H1 (cell line): ENCODE results near the gene TNIK. TPM values are rescaled to one million over a fixed set of nuclear protein-coding genes. Genes with fewer than 3 reads are reported as not detected.

Experiments
- CTCF ChIA-PET: fragments of 300-600 bp; sonication (Branson Sonifier 250); formaldehyde crosslinking; loops from one replicate; lab custom pipeline; 2021; ENCODE audit not compliant: partially characterized antibody; lab: Charles Lee
- POLR2A ChIA-PET: fragments of 300-600 bp; sonication (Branson Sonifier 250); formaldehyde crosslinking; loops from one replicate; lab custom pipeline; 2021; ENCODE audit warnings: inconsistent platforms; ENCODE audit not compliant: partially characterized antibody; lab: Charles Lee
- DNase-seq, 2 experiments: peaks; one replicate each; pipeline versions ENCODE4 v3.0.0 to v3.0.0-alpha.2; 2010 to 2022; ENCODE audit warnings: low spot score in 2 of 2, low read depth in 1 of 2, mixed read lengths in 1 of 2
- FAIRE-seq: peaks from 2 replicates; lab custom pipeline; 2011; peaks lifted over from hg19 to GRCh38; lab: Jason Lieb, UNC
- H2AFZ ChIP-seq: 2 replicates; pipeline ENCODE4 v1.8.1; 2012; ENCODE audit warnings: low read length, inconsistent platforms
- H2AK5ac ChIP-seq: 2 replicates; pipeline ENCODE4 v1.6.1; 2013; ENCODE audit warnings: low read depth, low read length
- H2BK120ac ChIP-seq: replicated peaks from 2 replicates; pipeline ENCODE3; 2013; ENCODE audit warnings: low read depth, low read length, inconsistent platforms
- H2BK12ac ChIP-seq: 2 replicates; pipeline ENCODE4 v1.6.1; 2013; ENCODE audit warnings: low read depth, low read length
- H2BK15ac ChIP-seq: 2 replicates; pipeline ENCODE4 v1.6.1; 2013; ENCODE audit warnings: low read length
- H2BK20ac ChIP-seq: 2 replicates; pipeline ENCODE4 v1.6.1; 2013; ENCODE audit warnings: low read length
- H2BK5ac ChIP-seq: 2 replicates; pipeline ENCODE4 v1.6.1; 2013; ENCODE audit warnings: low read depth, low read length
- H3K14ac ChIP-seq: 2 replicates; pipeline ENCODE4 v1.6.1; 2013; ENCODE audit warnings: inconsistent platforms; ENCODE audit not compliant: insufficient read length
- H3K18ac ChIP-seq: 2 replicates; pipeline ENCODE4 v1.6.1; 2013; ENCODE audit warnings: low read length; ENCODE audit errors: extremely low read depth
- H3K23ac ChIP-seq: 2 replicates; pipeline ENCODE4 v1.6.1; 2013; ENCODE audit warnings: inconsistent platforms; ENCODE audit not compliant: insufficient read length
- H3K23me2 ChIP-seq: 2 replicates; pipeline ENCODE4 v1.6.1; 2013; ENCODE audit warnings: low read depth, low read length
- H3K27ac ChIP-seq: 2 replicates; pipeline ENCODE4 v1.6.1; 2011; ENCODE audit warnings: low read depth, low read length, inconsistent platforms
- H3K27me3 ChIP-seq, 4 experiments: replicated peaks in 1 of 4; 1 replicate in 1 of 4; 2 replicates in 3 of 4; pipeline versions ENCODE4 v1.6.1 to v1.8.1; 2011 to 2013; ENCODE audit warnings: low read length in 3 of 4, mild to moderate bottlenecking in 3 of 4, inconsistent platforms in 2 of 4, mixed read lengths in 2 of 4, moderate library complexity in 1 of 4; ENCODE audit not compliant: control insufficient read depth in 3 of 4, insufficient read depth in 3 of 4; ENCODE audit errors: extremely low read depth in 1 of 4
- H3K36me3 ChIP-seq, 4 experiments: 2 replicates each; pipeline versions ENCODE4 v1.6.1 to v1.8.1; 2011 to 2013; ENCODE audit warnings: mild to moderate bottlenecking in 4 of 4, low read length in 3 of 4, moderate library complexity in 2 of 4, control low read depth in 1 of 4, inconsistent platforms in 1 of 4; ENCODE audit not compliant: insufficient read depth in 4 of 4, control insufficient read depth in 2 of 4
- H3K4ac ChIP-seq: replicated peaks from 2 replicates; pipeline ENCODE3; 2013; ENCODE audit warnings: low read length, low read depth, mixed read lengths, inconsistent platforms; ENCODE audit not compliant: insufficient read length
- H3K4me1 ChIP-seq, 4 experiments: replicated peaks in 1 of 4; 1 replicate in 1 of 4; 2 replicates in 3 of 4; pipeline versions ENCODE4 v1.6.1 to v1.8.1; 2011 to 2013; ENCODE audit warnings: low read length in 3 of 4, inconsistent platforms in 2 of 4, mixed read lengths in 1 of 4; ENCODE audit not compliant: insufficient read depth in 4 of 4, control insufficient read depth in 3 of 4
- H3K4me2 ChIP-seq, 2 experiments: 2 replicates each; pipeline versions ENCODE4 v1.6.1 to v1.8.1; 2011 to 2013; ENCODE audit warnings: low read depth in 2 of 2, low read length in 2 of 2, control low read depth in 1 of 2, inconsistent platforms in 1 of 2, mild to moderate bottlenecking in 1 of 2; ENCODE audit not compliant: insufficient read depth in 1 of 2
- H3K4me3 ChIP-seq, 4 experiments: fragments of 200-600, 300-600 bp in 1 of 4; sonication (generic), shearing (Covaris generic), sonication (Bioruptor Twin) in 1 of 4; 2 replicates each; pipeline versions ENCODE4 v1.5.1 to v1.8.1; 2011 to 2016; ENCODE audit warnings: low read length in 4 of 4, low read depth in 3 of 4, control low read depth in 2 of 4, inconsistent platforms in 2 of 4, mild to moderate bottlenecking in 2 of 4, mixed read lengths in 1 of 4, moderate library complexity in 1 of 4; ENCODE audit not compliant: insufficient read depth in 2 of 4; ENCODE audit errors: extremely low read depth in 1 of 4
- H3K56ac ChIP-seq: replicated peaks from 2 replicates; pipeline ENCODE3; 2013; ENCODE audit warnings: low read depth, mild to moderate bottlenecking, mixed read lengths, low read length, inconsistent platforms; ENCODE audit not compliant: insufficient read length
- H3K79me1 ChIP-seq: 2 replicates; pipeline ENCODE4 v1.6.1; 2013; ENCODE audit warnings: low read depth, low read length, control low read depth
- H3K79me2 ChIP-seq, 2 experiments: 2 replicates each; pipeline versions ENCODE4 v1.6.1 to v1.8.1; 2012 to 2013; ENCODE audit warnings: low read length in 2 of 2, mild to moderate bottlenecking in 2 of 2, inconsistent platforms in 1 of 2; ENCODE audit not compliant: insufficient read depth in 2 of 2, control insufficient read depth in 1 of 2
- H3K9ac ChIP-seq, 4 experiments: replicated peaks in 1 of 4; 1 replicate in 1 of 4; 2 replicates in 3 of 4; pipeline versions ENCODE4 v1.6.1 to v1.8.1; 2011 to 2013; ENCODE audit warnings: low read depth in 3 of 4, low read length in 3 of 4, control low read depth in 2 of 4, mild to moderate bottlenecking in 2 of 4, moderate library complexity in 2 of 4, inconsistent platforms in 1 of 4; ENCODE audit errors: extremely low read depth in 1 of 4
- H3K9me3 ChIP-seq, 2 experiments: 2 replicates each; pipeline versions ENCODE4 v1.6.1 to v1.8.1; 2012 to 2013; ENCODE audit warnings: mild to moderate bottlenecking in 2 of 2, moderate library complexity in 2 of 2, control low read depth in 1 of 2, inconsistent platforms in 1 of 2, low read depth in 1 of 2, low read length in 1 of 2, mixed read lengths in 1 of 2; ENCODE audit not compliant: insufficient read depth in 2 of 2
- H4K20me1 ChIP-seq, 2 experiments: replicated peaks in 1 of 2; 2 replicates each; pipeline versions ENCODE3 to v1.8.1; 2011 to 2013; ENCODE audit warnings: inconsistent platforms in 2 of 2, low read length in 2 of 2, mild to moderate bottlenecking in 1 of 2; ENCODE audit not compliant: insufficient read depth in 2 of 2, control insufficient read depth in 1 of 2
- H4K5ac ChIP-seq: 2 replicates; pipeline ENCODE4 v1.6.1; 2013; ENCODE audit warnings: low read length, low read depth, mixed read lengths, inconsistent platforms; ENCODE audit not compliant: insufficient read length
- H4K8ac ChIP-seq: 2 replicates; pipeline ENCODE4 v1.8.0; 2013; ENCODE audit warnings: mild to moderate bottlenecking, moderate library complexity, low read length, inconsistent platforms; ENCODE audit not compliant: insufficient read depth; ENCODE audit errors: extremely low read depth
- H4K91ac ChIP-seq: replicated peaks from 2 replicates; pipeline ENCODE3; 2013; ENCODE audit warnings: low read length, mixed read lengths, inconsistent platforms; ENCODE audit not compliant: insufficient read length
- CTBP2 ChIP-seq: IDR thresholded peaks from 2 replicates; pipeline ENCODE4 v1.7.0; 2011; ENCODE audit warnings: borderline replicate concordance, mild to moderate bottlenecking, moderate library complexity, mixed read lengths, low read length; ENCODE audit not compliant: insufficient read depth, insufficient read length
- EZH2 ChIP-seq: fragments of 200-600 bp; sonication (generic); IDR thresholded peaks from 2 replicates; pipeline ENCODE4 v1.7.1; 2012; ENCODE audit warnings: low read depth, mild to moderate bottlenecking, moderate library complexity, low read length, inconsistent platforms; ENCODE audit not compliant: severe bottlenecking
- JUND ChIP-seq: IDR thresholded peaks from 2 replicates; pipeline ENCODE4 v1.6.1; 2011; ENCODE audit warnings: mild to moderate bottlenecking, improper control_type of control experiment, low read length
- KDM4A ChIP-seq: IDR thresholded peaks from one replicate; pipeline ENCODE4 v1.7.1; 2012; ENCODE audit warnings: low read depth, mild to moderate bottlenecking, moderate library complexity, low read length, inconsistent platforms; ENCODE audit not compliant: severe bottlenecking
- WGBS, 2 experiments: shearing (Covaris generic) in 1 of 2; methylation state at CpG; one replicate each; pipeline versions ENCODE4 v1.1.6 to v1.1.7; 2013 to 2015; ENCODE audit warnings: low lambda C conversion rate in 2 of 2, mixed read lengths in 2 of 2, inconsistent platforms in 1 of 2, low coverage in 1 of 2, missing lambda C conversion rate in 1 of 2; ENCODE audit not compliant: insufficient replicate concordance in 2 of 2, insufficient coverage in 1 of 2, insufficient read length in 1 of 2; ENCODE audit errors: extremely low coverage in 1 of 2, missing lambda C conversion rate in 1 of 2; 5-methylcytosine and 5-hydroxymethylcytosine counted together
- polyA plus RNA-seq, 7 experiments: library from polyadenylated mRNA; depleted of rRNA in 3 of 7; stranded (reverse) in 5 of 7; unstranded in 2 of 7; fragments of >200 nt in 5 of 7; fragments of 200-250 nt in 2 of 7; gene quantifications; 1 replicate in 5 of 7; 2 replicates in 1 of 7; 4 replicates in 1 of 7; pipeline versions ENCODE4 v1.2.1 to v1.2.3, GENCODE V29; 2011 to 2013; ENCODE audit warnings: missing spikeins in 2 of 7, mixed read lengths in 2 of 7
- total RNA-seq: library from RNA; stranded (reverse); fragmentation: NEBNext Ultra II Directional; extraction: Animal tissue kit (Norgen Biotek cat#: 25700); gene quantifications from 2 replicates; pipeline ENCODE4 v1.2.1, GENCODE V29; 2021

Gene TNIK
- total and polyA plus RNA-seq, 2 of the 8 experiments (the other 6 are each of a cell fraction or from before 2014, with no cell fraction given), result 7.4 to 42.0 TPM

GRCh38 chr3:171156401-171157010, 303.7 kb downstream of the TNIK start:
- Histone ChIP-seq H3K27ac (no peak overlapping the region), H3K79me1 (no peaks in the 10 kb centered on the region), H3K4me2 (no peak overlapping the region), H4K20me1 (no peaks in the 10 kb centered on the region), H2BK15ac (no peak overlapping the region), H2BK5ac (no peak overlapping the region), H3K18ac (no peak overlapping the region), H4K8ac (no peak overlapping the region), H3K4ac (no peak overlapping the region), H4K91ac (no peak overlapping the region), H3K9ac (no peak overlapping the region), H3K23ac (no peak overlapping the region), H2BK120ac (no peak overlapping the region), H2BK20ac (no peak overlapping the region), H3K9me3 (no peaks in the 10 kb centered on the region), H3K56ac (no peak overlapping the region), H3K4me3 (no peak overlapping the region), H3K79me2 (no peaks in the 10 kb centered on the region), H2AFZ (no peak overlapping the region), H3K36me3 (peaks cover 0 to 2% (median 0%) of the 10 kb centered on the region in 4 experiments; a peak in 1 of 8 replicates), H3K4me1 (no peaks in the 10 kb centered on the region), H3K23me2 (no peaks in the 10 kb centered on the region), H3K27me3 (no peaks in the 10 kb centered on the region), H4K5ac (no peak overlapping the region), H3K14ac (no peak overlapping the region), H2BK12ac (no peak overlapping the region), H2AK5ac (no peak overlapping the region)
- ChIA-PET POLR2A (no interaction called here), CTCF (interaction anchor here (0.9 to 1.4 kb wide), 4 partner anchors 12 to 410 kb away, joined by 3 to 5 read pairs (median 4); no protein-coding TSS in a partner anchor)
- no peak for DNase-seq
- WGBS, 2 experiments, result 93% methylated on average over 6 of the region's 6 CpGs; no CpG with 5 or more reads in 1 of the 2 experiments
- no peak for FAIRE-seq
- TF ChIP-seq KDM4A (no peak), JUND (no peak), CTBP2 (no peak), EZH2 (no peak)
